ENCODE measurements around the gene CLSTN2. TPM values are rescaled to one million over a fixed set of nuclear protein-coding genes. Genes with fewer than 3 reads are reported as not detected.

CLSTN2 gene
- total and polyA plus RNA-seq, 4 donors = 0.09 to 2.2 (median 0.55) TPM

- no peak for DNase-seq (ENCODE audit: low spot score)
- WGBS = 67% methylated on average over 3 of the region's 3 CpGs
- TF ChIP-seq SP1 (IDR thresholded peaks at IDR 0.05) (no peak), FOXA2 (IDR thresholded peaks at IDR 0.05) (no peak)
- Histone ChIP-seq H3K36me3 (ENCODE audit: control insufficient read depth in 4 of 4, insufficient read depth in 3 of 4, low read depth in 1 of 4, low read length in 3 of 4) (no peaks in the 10 kb centered on the region), H3K9me3 (ENCODE audit: control insufficient read depth in 4 of 4, low read length in 3 of 4) (no peaks in the 10 kb centered on the region), H3K9ac (ENCODE audit: low read depth in 1 of 2, low read length in 2 of 2) (no peak overlapping the region), H3K27me3 (ENCODE audit: control insufficient read depth in 4 of 4, insufficient read depth in 4 of 4, low read length in 3 of 4) (no peaks in the 10 kb centered on the region), H3K27ac (ENCODE audit: low read depth in 1 of 2, low read length in 2 of 2) (no peak overlapping the region), H3K4me1 (ENCODE audit: control insufficient read depth in 4 of 4, insufficient read depth in 4 of 4, low read length in 3 of 4) (no peaks in the 10 kb centered on the region), H3K4me3 (ENCODE audit: low read depth in 1 of 3, low read length in 3 of 3) (no peak overlapping the region)
Measured at GRCh38 chr3:140443806-140444205, 508.8 kb downstream of the CLSTN2 start.

- H3K27me3 ChIP-seq (ENCODE audit: control insufficient read depth in 4 of 4, insufficient read depth in 4 of 4, low read length in 3 of 4) = no peaks in the 10 kb centered on the region
- no peaks in the 10 kb centered on the region for H3K9me3 ChIP-seq (ENCODE audit: control insufficient read depth in 4 of 4, low read length in 3 of 4)
- DNase-seq (ENCODE audit: low spot score) = no peak
- H3K9ac ChIP-seq (ENCODE audit: low read depth in 1 of 2, low read length in 2 of 2) = no peak overlapping the region
- TF ChIP-seq JUND (IDR thresholded peaks at IDR 0.05) (no peak), REST (IDR thresholded peaks at IDR 0.05) (no peak), NR2F2 (IDR thresholded peaks at IDR 0.05) (no peak), SP1 (IDR thresholded peaks at IDR 0.05) (no peak), GABPA (IDR thresholded peaks at IDR 0.05 in 1 of 2, conservative IDR thresholded peaks at IDR 0.05 in 1 of 2) (no peak), HNF4A (conservative IDR thresholded peaks at IDR 0.05) (no peak), TAF1 (conservative IDR thresholded peaks at IDR 0.05) (no peak), ZBTB33 (IDR thresholded peaks at IDR 0.05) (no peak), MAX (IDR thresholded peaks at IDR 0.05) (no peak)
- no peaks in the 10 kb centered on the region for H3K4me1 ChIP-seq (ENCODE audit: control insufficient read depth in 4 of 4, insufficient read depth in 4 of 4, low read length in 3 of 4)
- no peak overlapping the region for H3K27ac ChIP-seq (ENCODE audit: low read depth in 1 of 2, low read length in 2 of 2)
- no peak overlapping the region for H3K4me3 ChIP-seq (ENCODE audit: low read depth in 1 of 3, low read length in 3 of 3)
- 88% methylated on average over 2 of the region's 2 CpGs for WGBS
- H3K36me3 ChIP-seq (ENCODE audit: control insufficient read depth in 4 of 4, insufficient read depth in 3 of 4, low read depth in 1 of 4, low read length in 3 of 4) = no peaks in the 10 kb centered on the region
Measured at GRCh38 chr3:140446734-140447133, 511.7 kb downstream of the CLSTN2 start.

- H3K9ac ChIP-seq (ENCODE audit: low read depth in 1 of 2, low read length in 2 of 2) = no peak overlapping the region
- no peak for DNase-seq (ENCODE audit: low spot score)
- H3K4me1 ChIP-seq (ENCODE audit: control insufficient read depth in 4 of 4, insufficient read depth in 4 of 4, low read length in 3 of 4) = no peaks in the 10 kb centered on the region
- no peak overlapping the region for H3K4me3 ChIP-seq (ENCODE audit: low read depth in 1 of 3, low read length in 3 of 3)
- no peaks in the 10 kb centered on the region for H3K9me3 ChIP-seq (ENCODE audit: control insufficient read depth in 4 of 4, low read length in 3 of 4)
- 89% methylated on average over 6 of the region's 6 CpGs for WGBS
- H3K27me3 ChIP-seq (ENCODE audit: control insufficient read depth in 4 of 4, insufficient read depth in 4 of 4, low read length in 3 of 4) = no peaks in the 10 kb centered on the region
- no peak for TF ChIP-seq JUND (IDR thresholded peaks at IDR 0.05)
- TF ChIP-seq ATF3 (IDR thresholded peaks at IDR 0.05) = no peak
- TF ChIP-seq EGR1 (IDR thresholded peaks at IDR 0.05; ENCODE audit: low read depth in 2 of 2) = no peak
- no peak for TF ChIP-seq REST (IDR thresholded peaks at IDR 0.05)
- H3K36me3 ChIP-seq (ENCODE audit: control insufficient read depth in 4 of 4, insufficient read depth in 3 of 4, low read depth in 1 of 4, low read length in 3 of 4) = no peaks in the 10 kb centered on the region
- no peak overlapping the region for H3K27ac ChIP-seq (ENCODE audit: low read depth in 1 of 2, low read length in 2 of 2)
Measured at GRCh38 chr3:140447136-140447535, 512.2 kb downstream of the CLSTN2 start.
